ENCODE data around the gene TGFB1I1.

- TF ChIP-seq CTCF (IDR thresholded peaks at IDR 0.05; ENCODE audit: low read length) = no peak
- no peak for TF ChIP-seq EZH2 (IDR thresholded peaks at IDR 0.05; ENCODE audit: borderline replicate concordance, low read length)
Observed at GRCh38 chr16:31467151-31467773, 4.7 kb upstream of the TGFB1I1 start.

Measured in OCI-LY1 (cell line).